ENCODE results near the gene IFNGR2.
"Not testable (repeated sequence)": the region's sequence is repeated elsewhere in the genome, so short reads cannot be mapped to it uniquely, and the experiment has no call there.

The IFNGR2 gene

GRCh38 chr21:33402001-33402979 lies 923 bp upstream of the IFNGR2 start:
- peak; percentile 50 for DNase-seq (ENCODE audit: low read depth)

GRCh38 chr21:33403786-33404585 lies 773 bp downstream of the IFNGR2 start:
- DNase-seq (ENCODE audit: low read depth), result no peak

DNA sequence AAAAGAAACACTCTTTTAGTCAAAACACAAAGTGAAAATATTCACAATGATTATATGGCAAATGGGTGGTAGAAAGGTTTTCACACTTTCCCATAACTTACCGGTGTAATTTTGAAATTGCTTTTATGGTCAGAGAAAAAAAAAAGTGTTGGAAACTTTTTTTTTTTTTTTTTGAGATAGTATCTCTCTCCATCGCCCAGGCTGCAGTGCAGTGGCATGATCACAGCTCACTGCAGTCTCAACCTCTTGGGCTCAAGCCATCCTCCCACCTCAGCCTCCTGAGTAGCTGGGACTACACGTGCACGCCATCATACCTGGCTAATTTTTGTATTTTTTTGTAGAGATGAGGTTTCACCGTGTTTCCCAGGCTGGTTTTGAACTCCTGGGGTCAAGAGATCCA lies 3.3 kb downstream of the IFNGR2 start:
- DNase-seq (ENCODE audit: low read depth), result no peak

DNA sequence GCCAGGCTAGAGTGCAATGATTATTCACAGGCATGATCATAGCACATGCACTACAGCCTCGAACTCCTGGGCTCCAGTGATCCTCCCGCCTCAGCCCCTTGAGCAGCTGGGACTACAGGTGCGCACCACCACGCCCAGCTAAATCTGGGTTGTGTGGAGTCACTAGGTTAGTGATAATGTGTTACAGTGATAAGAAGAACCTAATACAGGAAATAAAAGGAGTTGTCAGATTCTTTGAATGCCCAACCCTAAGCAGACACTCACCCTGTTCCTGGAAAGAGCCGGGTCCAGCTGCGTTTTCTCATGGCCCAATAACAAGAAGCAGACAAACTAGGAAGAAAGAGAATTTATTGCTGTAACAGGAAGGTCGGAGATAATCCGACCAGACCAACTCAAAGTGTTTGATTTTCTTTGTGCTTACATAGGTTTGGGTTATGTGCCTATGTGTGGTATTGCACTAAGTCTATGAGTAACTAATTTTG lies 8.8 kb downstream of the IFNGR2 start:
- DNase-seq (ENCODE audit: low read depth), result no peak

- DNase-seq (ENCODE audit: low read depth), result not testable (repeated sequence)
Measured at GRCh38 chr21:33412439-33412831, 9.2 kb downstream of the IFNGR2 start.

GRCh38 chr21:33412832-33413519 lies 9.8 kb downstream of the IFNGR2 start:
- no peak for DNase-seq (ENCODE audit: low read depth)

DNA sequence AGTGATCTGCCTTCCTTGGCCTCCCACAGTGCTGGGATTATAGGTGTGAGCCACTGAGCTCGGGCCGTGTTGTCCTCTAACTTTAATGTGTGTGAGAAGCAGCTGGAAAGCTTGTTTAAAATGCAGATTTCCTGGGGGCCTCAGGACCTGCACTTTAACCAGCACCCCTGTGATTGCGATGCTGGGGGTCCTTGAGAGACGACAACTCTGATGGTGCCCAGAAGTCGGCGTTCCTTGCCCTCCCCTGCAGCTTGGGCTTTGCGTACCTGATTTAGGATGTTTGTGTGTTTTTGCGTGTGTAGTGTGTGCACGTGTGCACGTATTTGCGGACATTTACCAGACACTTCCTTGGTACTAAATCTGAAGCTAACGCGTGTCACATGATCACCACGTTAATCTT lies 10.9 kb downstream of the IFNGR2 start:
- no peak for DNase-seq (ENCODE audit: low read depth)

GRCh38 chr21:33414926-33415325 lies 11.7 kb downstream of the IFNGR2 start:
- no peak for DNase-seq (ENCODE audit: low read depth)

DNA sequence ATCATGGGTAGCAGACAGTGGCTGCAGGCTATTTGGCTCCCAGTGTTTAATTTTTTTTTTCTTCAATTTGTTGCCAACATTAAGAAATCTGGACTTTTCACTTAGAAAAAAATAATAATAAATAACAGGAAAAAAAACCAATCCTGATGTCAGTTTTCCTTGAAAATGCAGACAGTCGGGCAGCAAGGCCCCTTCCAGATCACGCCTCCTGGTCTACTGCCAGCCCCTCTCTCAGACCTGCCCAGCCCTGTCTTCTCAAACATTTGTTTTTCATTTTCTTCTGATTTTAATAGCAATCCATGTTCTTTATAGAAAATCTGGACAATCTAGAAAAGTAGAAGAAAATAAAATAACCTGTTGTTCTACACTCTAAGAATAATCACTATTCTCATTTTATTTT lies 15.5 kb downstream of the IFNGR2 start:
- no peak for DNase-seq (ENCODE audit: low read depth)

GRCh38 chr21:33419538-33420123 lies 16.4 kb downstream of the IFNGR2 start:
- no peak for DNase-seq (ENCODE audit: low read depth)

DNA sequence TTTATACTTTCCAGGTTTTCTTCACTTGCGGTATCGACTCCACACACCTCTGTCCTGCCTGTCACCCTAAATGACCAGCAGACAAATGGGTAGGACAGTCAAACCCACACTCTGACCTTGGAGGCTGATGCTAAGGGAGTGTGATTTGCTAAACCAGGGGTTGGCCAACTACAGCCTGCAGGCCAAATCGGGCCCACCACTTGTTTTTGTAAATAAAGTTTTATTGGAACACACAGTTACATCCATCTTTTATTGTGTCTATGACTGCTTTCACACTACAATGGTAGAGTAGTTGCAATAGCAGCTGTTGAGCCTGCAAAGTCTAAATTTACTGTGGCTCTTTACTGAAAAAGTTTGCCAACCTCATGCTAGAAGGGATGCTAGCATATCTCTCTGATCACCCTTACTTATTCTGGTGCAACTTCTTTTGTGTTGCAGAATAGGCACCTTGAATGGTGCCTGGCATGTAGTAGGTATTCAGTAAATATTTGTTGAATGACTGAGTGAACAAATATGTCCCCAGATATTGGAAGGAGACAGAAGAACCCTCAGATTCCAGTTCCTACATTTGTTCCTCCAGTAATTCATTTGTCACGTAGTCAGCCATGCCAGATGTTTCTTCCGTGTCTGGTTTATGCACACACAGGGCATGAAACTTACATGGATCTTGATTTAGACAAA lies 18.6 kb downstream of the IFNGR2 start:
- DNase-seq (ENCODE audit: low read depth), result no peak

GRCh38 chr21:33424214-33424613 lies 21.0 kb downstream of the IFNGR2 start:
- no peak for DNase-seq (ENCODE audit: low read depth)

DNA sequence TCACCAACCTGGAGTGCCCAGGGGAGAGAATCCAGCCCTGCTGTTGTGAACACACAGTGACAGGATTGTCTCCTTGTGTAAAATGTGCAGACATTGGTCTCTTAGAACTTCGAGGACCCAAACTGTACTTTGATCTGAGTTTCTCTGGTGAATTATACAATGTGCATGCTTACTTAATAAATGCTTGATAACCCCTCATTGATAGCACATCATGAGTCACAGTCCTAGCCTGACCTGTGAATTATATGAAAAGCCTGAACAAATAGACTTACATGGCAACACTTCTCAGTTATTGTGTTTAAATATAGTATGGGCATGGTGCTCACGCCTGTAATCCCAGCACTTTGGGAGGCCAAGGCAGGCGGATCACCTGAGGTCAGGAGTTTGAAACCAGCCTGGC lies 22.6 kb downstream of the IFNGR2 start:
- no peak for DNase-seq (ENCODE audit: low read depth)

- DNase-seq (ENCODE audit: low read depth), result no peak
Measured at GRCh38 chr21:33427051-33427450, 23.8 kb downstream of the IFNGR2 start.

GRCh38 chr21:33428669-33429068 lies 25.5 kb downstream of the IFNGR2 start:
- DNase-seq (ENCODE audit: low read depth), result peak; percentile 31

DNA sequence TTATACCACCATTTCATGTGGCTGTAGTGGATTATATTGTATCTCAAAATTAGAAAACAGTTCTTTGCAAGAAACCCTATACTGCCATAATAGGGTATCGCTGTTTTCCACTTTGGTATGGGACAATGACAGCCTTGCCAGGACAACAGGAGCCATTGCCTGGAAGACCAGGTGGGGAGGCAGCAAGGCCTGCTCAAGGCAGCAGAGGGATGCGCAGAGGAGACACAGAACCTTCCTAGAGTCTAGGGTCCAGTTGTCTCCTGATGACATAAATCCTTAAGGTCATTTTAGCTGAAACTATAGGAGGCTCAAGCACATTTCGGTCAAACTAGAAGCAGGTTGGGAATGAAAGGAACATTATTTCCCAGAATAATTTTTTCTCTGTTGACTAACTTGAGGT lies 27.6 kb downstream of the IFNGR2 start:
- DNase-seq (ENCODE audit: low read depth), result no peak

- no peak for DNase-seq (ENCODE audit: low read depth)
Measured at GRCh38 chr21:33432496-33432895, 29.3 kb downstream of the IFNGR2 start.

GRCh38 chr21:33433001-33433400 lies 29.8 kb downstream of the IFNGR2 start:
- no peak for DNase-seq (ENCODE audit: low read depth)

- no peak for DNase-seq (ENCODE audit: low read depth)
Measured at GRCh38 chr21:33433425-33434114, 30.4 kb downstream of the IFNGR2 start.

DNA sequence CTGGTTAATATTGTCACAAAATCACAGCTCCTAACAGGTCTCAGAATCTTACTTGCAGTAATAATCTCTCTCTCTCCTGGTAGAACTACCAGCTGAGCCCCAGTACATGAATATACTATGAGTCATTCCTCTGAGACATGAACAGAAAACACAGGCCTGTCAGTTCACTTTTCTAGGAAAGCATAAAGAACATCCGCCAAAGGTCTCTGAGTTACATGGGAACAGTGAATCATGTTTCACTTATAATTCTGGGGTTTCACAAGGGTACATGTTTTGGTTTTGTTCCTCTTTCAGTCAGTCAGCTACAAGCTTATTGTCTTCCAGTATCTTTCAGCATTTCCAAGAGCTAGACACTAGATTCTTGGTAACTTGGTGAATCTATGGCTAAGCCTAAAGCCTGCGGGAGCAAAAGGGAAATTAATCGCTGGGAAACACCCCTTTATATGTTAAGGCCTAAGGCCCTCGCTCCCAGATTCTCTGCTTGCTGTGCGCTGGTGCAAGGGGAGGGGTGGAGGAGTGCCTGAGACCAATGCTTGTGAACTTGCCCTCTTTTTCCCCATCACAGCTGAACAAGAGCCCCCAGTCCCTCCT lies 31.7 kb downstream of the IFNGR2 start:
- peak; percentile 57 for DNase-seq (ENCODE audit: low read depth)

Data from HS-27A (cell line).